Measurements from ENCODE around the gene TMEM273. TPM values are rescaled to one million over a fixed set of nuclear protein-coding genes. Genes with fewer than 3 reads are reported as not detected.

TMEM273 gene
- total RNA-seq, 1 donor from 2014 or later = 63.1 TPM

DNA sequence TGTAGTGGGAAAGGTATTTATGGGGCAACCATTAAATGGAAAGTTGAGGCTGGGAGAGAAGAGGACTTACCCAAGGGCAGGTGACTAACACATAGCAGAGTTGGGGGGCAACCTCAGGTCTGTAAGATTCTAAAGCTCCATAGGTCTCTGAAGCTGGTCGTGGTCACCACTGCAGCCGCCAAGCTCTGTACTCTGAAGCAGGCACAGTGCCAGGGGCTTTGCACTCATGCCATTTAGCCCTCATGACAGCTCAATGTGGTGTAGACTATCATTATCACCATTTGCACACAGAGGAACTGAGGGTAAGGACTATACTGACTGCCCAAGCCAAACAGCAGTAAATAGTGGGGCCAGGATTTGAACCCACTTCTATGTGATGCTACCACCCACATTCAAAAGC lies 32.5 kb upstream of the TMEM273 start:
- no peak overlapping the region for H3K27ac ChIP-seq
- no peak for TF ChIP-seq CTCF (IDR thresholded peaks at IDR 0.05)
- H3K4me1 ChIP-seq = no peaks in the 10 kb centered on the region
- no peaks in the 10 kb centered on the region for H3K9me3 ChIP-seq
- H3K36me3 ChIP-seq = no peaks in the 10 kb centered on the region
- intact Hi-C loops (cut with DNase I) = no loop called here
- no peak for DNase-seq
- no peak overlapping the region for H3K4me3 ChIP-seq
- no peak for ATAC-seq
- H3K27me3 ChIP-seq = no peaks in the 10 kb centered on the region

- TF ChIP-seq CTCF (IDR thresholded peaks at IDR 0.05) = no peak
- ATAC-seq = no peak
- Histone ChIP-seq H3K4me1 (no peaks in the 10 kb centered on the region), H3K27ac (no peak overlapping the region), H3K36me3 (no peaks in the 10 kb centered on the region), H3K27me3 (no peaks in the 10 kb centered on the region), H3K4me3 (no peak overlapping the region), H3K9me3 (no peaks in the 10 kb centered on the region)
- no peak for DNase-seq
- intact Hi-C loops (cut with DNase I) = no loop called here
Measured at GRCh38 chr10:49220031-49220430, 31.8 kb upstream of the TMEM273 start.

DNA sequence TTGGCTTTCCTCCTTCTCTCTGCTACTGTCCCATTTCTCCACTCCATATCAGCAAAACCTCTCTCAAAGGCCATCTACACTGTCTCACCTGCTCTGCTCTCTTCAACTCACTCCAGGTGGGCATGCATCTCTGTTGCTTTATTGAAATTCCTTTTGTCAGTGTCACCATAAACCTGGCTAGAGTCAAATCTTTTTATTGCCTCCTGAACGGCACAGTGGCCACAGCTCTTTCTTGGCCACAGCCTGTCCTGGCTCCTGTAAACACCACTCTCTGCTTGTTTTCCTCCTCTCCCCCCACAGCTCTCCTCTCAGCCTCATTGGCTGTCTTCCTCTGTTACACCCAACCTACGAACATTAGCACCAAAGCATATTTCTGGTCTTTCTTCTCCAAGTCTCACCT lies 31.1 kb upstream of the TMEM273 start:
- Histone ChIP-seq H3K4me3 (no peak overlapping the region), H3K27ac (no peak overlapping the region), H3K27me3 (no peaks in the 10 kb centered on the region), H3K36me3 (no peaks in the 10 kb centered on the region), H3K4me1 (no peaks in the 10 kb centered on the region), H3K9me3 (no peaks in the 10 kb centered on the region)
- TF ChIP-seq CTCF (IDR thresholded peaks at IDR 0.05) = no peak
- intact Hi-C loops (cut with DNase I) = no loop called here
- DNase-seq = no peak
- ATAC-seq = no peak

GRCh38 chr10:49218480-49218879 lies 30.3 kb upstream of the TMEM273 start:
- no peak for DNase-seq
- H3K9me3 ChIP-seq = no peaks in the 10 kb centered on the region
- H3K36me3 ChIP-seq = no peaks in the 10 kb centered on the region
- no peaks in the 10 kb centered on the region for H3K27me3 ChIP-seq
- H3K4me3 ChIP-seq = no peak overlapping the region
- intact Hi-C loops (cut with DNase I) = no loop called here
- no peak overlapping the region for H3K27ac ChIP-seq
- H3K4me1 ChIP-seq = no peaks in the 10 kb centered on the region
- TF ChIP-seq CTCF (IDR thresholded peaks at IDR 0.05) = no peak
- ATAC-seq = peak; percentile 31

- no peak for TF ChIP-seq CTCF (IDR thresholded peaks at IDR 0.05)
- Histone ChIP-seq H3K27me3 (no peaks in the 10 kb centered on the region), H3K4me3 (no peak overlapping the region), H3K27ac (no peak overlapping the region), H3K4me1 (no peaks in the 10 kb centered on the region), H3K36me3 (no peaks in the 10 kb centered on the region), H3K9me3 (no peaks in the 10 kb centered on the region)
- intact Hi-C loops (cut with DNase I) = no loop called here
- ATAC-seq (no peak), DNase-seq (no peak)
Measured at GRCh38 chr10:49217645-49218044, 29.5 kb upstream of the TMEM273 start.

GRCh38 chr10:49213211-49213610 lies 25.0 kb upstream of the TMEM273 start:
- Histone ChIP-seq H3K36me3 (no peaks in the 10 kb centered on the region), H3K27me3 (no peaks in the 10 kb centered on the region), H3K4me3 (no peak overlapping the region), H3K4me1 (no peaks in the 10 kb centered on the region), H3K9me3 (no peaks in the 10 kb centered on the region), H3K27ac (no peak overlapping the region)
- intact Hi-C loops (cut with DNase I) = no loop called here
- no peak for TF ChIP-seq CTCF (IDR thresholded peaks at IDR 0.05)
- DNase-seq (no peak), ATAC-seq (no peak)
